ENCODE measurements around the gene MMAB. TPM values are rescaled to one million over a fixed set of nuclear protein-coding genes. Genes with fewer than 3 reads are reported as not detected.

MMAB gene
- polyA plus RNA-seq, 6 donors from 2014 or later = 24.0 to 39.5 (median 36.0) TPM

GRCh38 chr12:109545826-109546225 is 27.5 kb downstream of the MMAB start:
- H3K27me3 Mint-ChIP-seq = peaks cover 12 to 38% (median 34%) of the 10 kb centered on the region in 3 donors
- no peak overlapping the region for H3K4me3 Mint-ChIP-seq
- peaks cover 0 to 5% (median 0%) of the 10 kb centered on the region in 3 donors for H3K4me1 Mint-ChIP-seq

GRCh38 chr12:109544955-109545531 is 28.3 kb downstream of the MMAB start:
- Mint-ChIP-seq H3K4me1 (peaks cover 0 to 5% (median 0%) of the 10 kb centered on the region in 3 donors), H3K27ac (no peak overlapping the region), H3K27me3 (peaks cover 12 to 35% (median 34%) of the 10 kb centered on the region in 3 donors), H3K36me3 (no peaks in the 10 kb centered on the region), H3K4me3 (no peak overlapping the region), H3K9me3 (no peaks in the 10 kb centered on the region)
- DNase-seq (no peak), ATAC-seq (ENCODE audit: low read depth in 2 of 2) (no peak)

More at GRCh38 chr12:109545826-109546225, 27.5 kb downstream of the MMAB start:
- Mint-ChIP-seq H3K27ac (no peak overlapping the region), H3K9me3 (no peaks in the 10 kb centered on the region), H3K36me3 (no peaks in the 10 kb centered on the region)
- DNase-seq (no peak), ATAC-seq (ENCODE audit: low read depth in 2 of 2) (no peak)

- ATAC-seq (ENCODE audit: low read depth in 2 of 2) (no peak), DNase-seq (no peak)
- Mint-ChIP-seq H3K27ac (peak overlapping the region in 1 of 6 donors; percentile 49), H3K9me3 (no peaks in the 10 kb centered on the region), H3K36me3 (no peaks in the 10 kb centered on the region), H3K27me3 (peaks cover 8 to 18% (median 14%) of the 10 kb centered on the region in 3 donors), H3K4me3 (no peak overlapping the region), H3K4me1 (peaks cover 0 to 5% (median 0%) of the 10 kb centered on the region in 3 donors)
Measured at GRCh38 chr12:109542876-109543275, 30.4 kb downstream of the MMAB start.

- ATAC-seq (ENCODE audit: low read depth in 2 of 2) = no peak
- Mint-ChIP-seq H3K4me1 (peaks cover 0 to 5% (median 0%) of the 10 kb centered on the region in 3 donors), H3K27me3 (peaks cover 0 to 9% (median 6%) of the 10 kb centered on the region in 3 donors), H3K36me3 (no peaks in the 10 kb centered on the region), H3K4me3 (no peak overlapping the region), H3K9me3 (no peaks in the 10 kb centered on the region), H3K27ac (no peak overlapping the region)
- no peak for DNase-seq
Measured at GRCh38 chr12:109542014-109542413, 31.3 kb downstream of the MMAB start.

GRCh38 chr12:109541413-109541726 is 31.9 kb downstream of the MMAB start:
- DNase-seq (no peak), ATAC-seq (ENCODE audit: low read depth in 2 of 2) (no peak)
- Mint-ChIP-seq H3K27ac (no peak overlapping the region), H3K9me3 (no peaks in the 10 kb centered on the region), H3K4me1 (peaks cover 0 to 5% (median 0%) of the 10 kb centered on the region in 3 donors), H3K27me3 (peaks cover 0 to 3% (median 0%) of the 10 kb centered on the region in 3 donors), H3K36me3 (no peaks in the 10 kb centered on the region), H3K4me3 (no peak overlapping the region)

GRCh38 chr12:109540526-109541412 is 32.5 kb downstream of the MMAB start:
- Mint-ChIP-seq H3K4me3 (no peak overlapping the region), H3K27me3 (no peaks in the 10 kb centered on the region), H3K27ac (no peak overlapping the region), H3K36me3 (no peaks in the 10 kb centered on the region), H3K4me1 (peaks cover 0 to 5% (median 0%) of the 10 kb centered on the region in 3 donors), H3K9me3 (no peaks in the 10 kb centered on the region)
- ATAC-seq (ENCODE audit: low read depth in 2 of 2) = no peak
- DNase-seq = no peak

- H3K27ac Mint-ChIP-seq = peak overlapping the region in 1 of 6 donors; percentile 52
- DNase-seq (no peak), ATAC-seq (ENCODE audit: low read depth in 2 of 2) (no peak)
- H3K36me3 Mint-ChIP-seq = no peaks in the 10 kb centered on the region
- no peaks in the 10 kb centered on the region for H3K27me3 Mint-ChIP-seq
- no peaks in the 10 kb centered on the region for H3K9me3 Mint-ChIP-seq
- no peaks in the 10 kb centered on the region for H3K4me1 Mint-ChIP-seq
- peak overlapping the region in 1 of 8 donors; percentile 42 for H3K4me3 Mint-ChIP-seq
Measured at GRCh38 chr12:109539508-109539907, 33.8 kb downstream of the MMAB start.

- no peak overlapping the region for H3K4me3 Mint-ChIP-seq
- H3K4me1 Mint-ChIP-seq = no peaks in the 10 kb centered on the region
- H3K27ac Mint-ChIP-seq = peak overlapping the region in 1 of 6 donors; percentile 49
- DNase-seq (no peak), ATAC-seq (ENCODE audit: low read depth in 2 of 2) (no peak)
- no peaks in the 10 kb centered on the region for H3K27me3 Mint-ChIP-seq
- no peaks in the 10 kb centered on the region for H3K36me3 Mint-ChIP-seq
- no peaks in the 10 kb centered on the region for H3K9me3 Mint-ChIP-seq
Measured at GRCh38 chr12:109538191-109538863, 35.0 kb downstream of the MMAB start.

- Mint-ChIP-seq H3K27me3 (no peaks in the 10 kb centered on the region), H3K9me3 (no peaks in the 10 kb centered on the region), H3K4me1 (no peaks in the 10 kb centered on the region), H3K4me3 (no peak overlapping the region), H3K36me3 (no peaks in the 10 kb centered on the region), H3K27ac (peak overlapping the region in 1 of 6 donors; percentile 59)
- ATAC-seq (ENCODE audit: low read depth in 2 of 2) = no peak
- DNase-seq = no peak
Measured at GRCh38 chr12:109537136-109537535, 36.2 kb downstream of the MMAB start.

- DNase-seq (no peak), ATAC-seq (ENCODE audit: low read depth in 2 of 2) (no peak)
- H3K4me1 Mint-ChIP-seq = no peaks in the 10 kb centered on the region
- no peak overlapping the region for H3K4me3 Mint-ChIP-seq
- no peaks in the 10 kb centered on the region for H3K27me3 Mint-ChIP-seq
- no peaks in the 10 kb centered on the region for H3K9me3 Mint-ChIP-seq
- peak overlapping the region in 1 of 6 donors; percentile 69 for H3K27ac Mint-ChIP-seq
- no peaks in the 10 kb centered on the region for H3K36me3 Mint-ChIP-seq
Measured at GRCh38 chr12:109535863-109536250, 37.4 kb downstream of the MMAB start.

GRCh38 chr12:109535231-109535862 is 38.0 kb downstream of the MMAB start:
- no peaks in the 10 kb centered on the region for H3K9me3 Mint-ChIP-seq
- peak overlapping the region in 2 of 6 donors; percentile 47 to 69 for H3K27ac Mint-ChIP-seq
- DNase-seq (no peak), ATAC-seq (ENCODE audit: low read depth in 2 of 2) (no peak)
- peaks cover 1 to 2% of the 10 kb centered on the region in 2 donors for H3K36me3 Mint-ChIP-seq
- no peaks in the 10 kb centered on the region for H3K4me1 Mint-ChIP-seq
- H3K4me3 Mint-ChIP-seq = no peak overlapping the region
- H3K27me3 Mint-ChIP-seq = no peaks in the 10 kb centered on the region

GRCh38 chr12:109534456-109534855 is 38.8 kb downstream of the MMAB start:
- DNase-seq = no peak
- ATAC-seq (ENCODE audit: low read depth in 2 of 2) = no peak
- Mint-ChIP-seq H3K36me3 (peaks cover 4 to 9% of the 10 kb centered on the region in 2 donors), H3K27ac (no peak overlapping the region), H3K4me1 (no peaks in the 10 kb centered on the region), H3K27me3 (no peaks in the 10 kb centered on the region), H3K4me3 (no peak overlapping the region), H3K9me3 (no peaks in the 10 kb centered on the region)

- no peaks in the 10 kb centered on the region for H3K9me3 Mint-ChIP-seq
- no peak overlapping the region for H3K27ac Mint-ChIP-seq
- H3K4me3 Mint-ChIP-seq = no peak overlapping the region
- H3K27me3 Mint-ChIP-seq = no peaks in the 10 kb centered on the region
- DNase-seq = no peak
- peaks cover 4 to 9% of the 10 kb centered on the region in 2 donors for H3K36me3 Mint-ChIP-seq
- ATAC-seq (ENCODE audit: low read depth in 2 of 2) = no peak
- no peaks in the 10 kb centered on the region for H3K4me1 Mint-ChIP-seq
Measured at GRCh38 chr12:109533487-109533740, 39.9 kb downstream of the MMAB start.
